HTERT RPE-1 (cell line): ENCODE measurements around the gene KCNN2.
"Not testable (repeated sequence)": the region's sequence is repeated elsewhere in the genome, so short reads cannot be mapped to it uniquely, and the experiment has no call there.

Source experiments
- in situ Hi-C: fragments of 300-500 bp; cut with MboI; formaldehyde crosslinking; loops from 4 replicates; pipeline ENCODE4 v1.14.3; 2020; ENCODE audit warnings: low sequenced_read_pairs

KCNN2 gene

DNA sequence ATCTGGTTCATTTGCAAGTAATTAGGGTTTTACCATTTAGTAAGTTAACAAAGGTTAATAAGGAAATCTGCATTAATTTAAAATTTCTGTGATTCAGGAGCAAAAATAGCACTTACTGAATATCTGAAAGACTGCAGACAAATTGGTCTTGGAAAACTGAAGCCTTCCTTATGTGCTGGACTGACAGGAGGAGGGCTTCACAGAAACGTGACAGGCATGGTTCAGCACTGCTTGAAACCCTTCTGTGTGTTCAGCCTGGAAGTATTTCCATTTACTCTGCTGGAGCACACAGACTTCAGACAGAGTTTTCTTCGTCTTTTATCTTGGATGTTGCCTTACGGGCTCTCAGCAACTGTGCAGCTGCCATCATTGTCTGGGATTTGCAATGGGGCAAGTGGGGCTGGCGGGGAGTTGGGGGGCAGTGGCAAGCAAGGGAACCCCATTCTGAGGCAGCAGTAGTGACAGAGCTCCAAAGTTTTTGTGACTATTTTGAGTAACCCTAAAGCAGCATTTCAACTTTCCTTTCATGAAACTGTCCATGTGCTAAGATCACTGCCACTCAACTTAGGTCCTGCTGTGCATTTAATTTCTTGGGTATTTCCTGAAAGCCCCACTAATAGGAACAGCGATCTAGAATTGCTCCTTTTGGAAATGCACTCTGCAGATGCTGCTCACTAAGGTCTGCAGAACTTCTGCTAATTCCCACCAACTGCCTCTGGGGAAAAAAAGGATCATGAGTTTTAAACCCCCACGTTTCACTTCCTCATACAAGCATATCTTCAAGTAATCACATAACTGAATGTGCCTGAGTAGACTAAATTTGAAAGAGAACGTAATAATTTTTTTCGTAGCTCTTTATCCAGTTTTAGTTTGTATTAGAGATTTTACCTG lies 56.6 kb downstream of the KCNN2 start:
- in situ Hi-C loops = no loop called here

DNA sequence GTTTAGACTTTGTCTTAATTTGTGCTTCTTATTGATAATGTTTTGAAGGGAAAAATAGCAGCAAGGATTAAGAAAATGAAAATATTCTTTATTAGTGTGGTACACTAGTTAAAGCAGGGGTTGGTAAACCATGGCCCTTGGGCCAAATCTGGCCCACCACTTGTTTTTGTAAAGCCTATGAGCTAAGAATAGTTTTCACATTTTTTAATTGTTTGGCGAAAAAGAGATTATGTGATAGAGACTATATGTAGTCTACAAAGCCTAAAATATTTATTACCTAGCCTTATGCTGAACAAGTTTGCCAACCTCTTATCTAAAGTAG lies 57.2 kb downstream of the KCNN2 start:
- in situ Hi-C loops = no loop called here

DNA sequence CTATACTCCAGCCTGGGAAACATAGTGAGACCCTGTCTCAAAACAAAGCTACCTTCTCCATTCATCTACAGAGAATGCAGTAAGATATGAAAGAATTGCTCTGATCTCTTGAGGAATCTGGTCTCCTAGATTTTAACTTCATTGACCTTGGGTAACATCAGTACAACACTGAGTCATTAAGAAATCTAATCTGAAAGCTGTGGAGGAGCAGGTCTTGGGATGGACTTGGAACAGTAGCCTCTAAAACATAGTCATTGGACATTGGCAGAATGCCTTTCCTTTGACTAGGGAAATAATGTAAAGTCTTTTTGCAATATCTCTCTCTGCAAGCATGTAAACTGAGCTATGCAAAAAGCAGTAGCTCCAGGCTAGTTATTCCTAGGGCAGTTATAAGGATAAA lies 58.1 kb downstream of the KCNN2 start:
- in situ Hi-C loops = no loop called here

DNA sequence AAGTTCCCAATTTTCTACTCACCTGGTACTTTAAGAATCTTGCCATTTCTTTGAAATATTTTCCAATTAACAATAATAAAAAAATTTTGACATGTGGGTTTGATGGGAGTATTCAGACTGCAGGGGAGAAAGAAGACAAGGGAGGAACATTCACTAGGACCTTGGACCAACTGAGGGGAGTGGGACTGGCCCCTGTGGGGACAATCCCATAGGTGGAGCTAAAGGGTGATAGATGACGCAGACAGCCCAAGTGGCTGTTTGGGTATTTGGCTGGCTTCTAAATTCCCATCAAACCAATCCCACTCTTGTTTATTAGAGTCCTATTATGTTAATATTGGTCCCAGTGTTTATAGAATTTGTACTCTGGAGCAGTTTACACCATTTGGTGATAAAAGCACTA lies 65.3 kb downstream of the KCNN2 start:
- in situ Hi-C loops = no loop called here

DNA sequence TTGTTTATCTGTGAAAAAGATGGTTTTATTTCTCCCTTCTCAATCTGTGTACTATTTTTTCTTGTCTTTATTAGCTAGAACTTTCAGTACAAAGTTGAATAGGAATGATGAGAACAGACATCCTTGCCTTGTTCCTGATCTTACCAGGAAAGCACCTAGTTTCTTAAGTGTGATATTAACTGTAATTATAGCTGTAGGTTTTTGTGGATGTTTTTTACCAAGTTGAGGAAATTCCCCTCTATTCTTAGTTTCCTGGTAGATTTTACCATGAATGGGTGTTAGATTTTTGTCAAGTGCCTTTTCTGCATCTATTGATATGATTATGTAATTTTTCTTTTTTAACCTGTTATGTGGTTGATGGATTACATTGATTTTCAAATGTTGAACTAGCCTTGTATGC lies 68.7 kb downstream of the KCNN2 start:
- in situ Hi-C loops = no loop called here

DNA sequence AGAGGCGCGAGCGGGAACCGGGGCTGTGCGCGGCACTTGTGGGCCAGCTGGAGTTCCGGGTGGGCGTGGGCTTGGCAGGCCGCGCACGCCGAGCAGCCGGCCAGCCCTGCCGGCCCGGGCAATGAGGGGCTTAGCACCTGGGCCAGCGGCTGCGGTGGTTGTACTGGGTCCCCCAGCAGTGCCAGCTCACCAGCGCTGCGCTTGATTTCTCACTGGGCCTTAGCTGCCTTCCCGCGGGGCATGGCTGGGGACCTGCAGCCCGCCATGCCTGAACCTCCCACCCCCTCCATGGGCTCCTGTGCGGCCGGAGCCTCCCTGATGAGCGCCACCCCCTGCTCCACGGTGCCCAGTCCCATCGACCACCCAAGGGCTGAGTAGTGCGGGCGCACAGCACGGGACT lies 70.8 kb downstream of the KCNN2 start:
- in situ Hi-C loops = not testable (repeated sequence)

DNA sequence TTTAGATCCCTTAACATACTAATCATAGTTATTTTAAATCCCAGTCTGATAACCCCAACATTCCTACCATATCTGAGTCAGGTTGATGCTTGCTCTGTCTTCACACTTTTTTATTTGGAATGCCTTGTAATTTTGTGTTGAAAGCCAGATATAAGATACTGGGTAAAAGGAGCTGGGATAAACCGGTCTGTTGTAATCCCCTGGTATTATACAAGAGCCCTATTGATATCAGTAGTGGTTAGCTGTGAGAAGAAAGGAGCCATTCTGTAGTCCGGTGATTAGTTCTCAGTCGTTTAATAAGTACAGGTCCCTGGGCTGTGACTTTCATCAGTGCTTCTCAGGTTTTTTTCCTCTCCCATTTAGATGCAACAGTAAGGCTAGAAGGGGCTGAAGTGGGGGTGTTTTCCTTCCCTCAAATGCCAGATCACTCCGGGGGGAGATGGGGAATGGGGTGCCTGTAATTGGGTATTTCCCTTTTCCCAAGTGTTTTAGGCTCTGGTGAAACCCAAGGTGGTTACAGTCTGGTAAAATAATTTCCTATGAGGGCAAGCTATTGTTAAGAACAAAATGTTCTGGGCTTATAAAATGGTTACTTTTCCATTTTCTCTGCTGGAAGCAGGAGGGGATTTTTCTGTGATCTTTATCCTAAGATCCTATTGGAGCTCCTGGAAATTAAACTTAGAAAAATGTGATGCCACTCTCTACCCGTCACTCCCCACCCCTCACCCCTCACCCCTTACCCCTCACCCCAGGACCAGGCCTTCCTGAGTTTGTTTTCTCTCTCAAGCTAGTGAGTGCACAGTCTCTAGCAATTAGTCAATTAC lies 72.7 kb downstream of the KCNN2 start:
- in situ Hi-C loops = no loop called here

DNA sequence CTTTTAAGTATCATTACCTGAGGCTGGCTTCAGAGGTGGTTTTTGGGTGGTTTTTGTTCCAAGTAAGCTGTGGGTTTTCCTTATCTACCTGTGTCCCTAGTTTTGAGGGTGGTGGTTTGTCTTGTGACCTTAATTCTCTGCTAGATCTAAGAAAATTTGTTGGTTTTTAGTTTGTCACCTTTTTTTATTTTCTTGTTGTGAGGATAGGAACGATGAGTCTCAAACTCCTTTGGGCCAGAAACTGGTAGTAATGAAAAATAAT lies 73.3 kb downstream of the KCNN2 start:
- in situ Hi-C loops = no loop called here

DNA sequence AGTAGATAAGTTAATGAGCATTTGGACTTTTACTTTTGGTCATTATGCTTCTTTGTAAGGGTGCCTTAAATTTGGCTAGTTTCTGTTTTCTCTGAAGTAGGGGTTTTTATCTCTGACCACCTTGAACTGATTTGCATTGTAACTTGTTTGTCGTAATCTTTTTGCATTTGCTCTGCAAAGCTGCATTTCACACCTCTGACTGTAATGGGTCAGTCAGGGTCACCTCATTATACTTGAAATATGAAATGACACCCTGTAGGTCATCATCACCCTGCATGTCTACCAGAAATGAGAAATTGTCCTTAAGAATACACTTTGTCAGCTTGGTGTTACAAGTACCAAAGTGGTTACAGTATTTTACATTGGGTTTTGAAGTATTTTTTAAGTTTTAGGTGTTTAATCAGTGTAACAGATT lies 74.0 kb downstream of the KCNN2 start:
- in situ Hi-C loops = no loop called here

DNA sequence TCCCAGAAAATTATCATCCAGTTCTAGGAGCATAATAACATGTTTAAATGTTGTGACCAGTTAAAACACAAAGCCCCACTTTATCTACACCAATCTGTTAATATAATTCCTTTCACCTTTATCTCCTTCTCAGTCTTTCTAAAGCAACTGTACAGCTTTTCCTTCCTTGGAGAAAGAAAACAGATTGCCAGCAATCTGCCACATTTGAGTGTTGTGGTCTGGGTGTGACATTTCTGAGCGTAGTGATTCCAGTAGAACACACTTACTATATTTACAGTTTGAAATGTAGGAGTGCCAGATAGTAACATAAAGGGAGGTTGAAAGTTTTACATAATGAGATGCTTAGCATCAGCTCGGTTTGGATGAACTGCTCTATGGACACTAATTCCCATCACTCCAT lies 76.1 kb downstream of the KCNN2 start:
- in situ Hi-C loops = no loop called here

DNA sequence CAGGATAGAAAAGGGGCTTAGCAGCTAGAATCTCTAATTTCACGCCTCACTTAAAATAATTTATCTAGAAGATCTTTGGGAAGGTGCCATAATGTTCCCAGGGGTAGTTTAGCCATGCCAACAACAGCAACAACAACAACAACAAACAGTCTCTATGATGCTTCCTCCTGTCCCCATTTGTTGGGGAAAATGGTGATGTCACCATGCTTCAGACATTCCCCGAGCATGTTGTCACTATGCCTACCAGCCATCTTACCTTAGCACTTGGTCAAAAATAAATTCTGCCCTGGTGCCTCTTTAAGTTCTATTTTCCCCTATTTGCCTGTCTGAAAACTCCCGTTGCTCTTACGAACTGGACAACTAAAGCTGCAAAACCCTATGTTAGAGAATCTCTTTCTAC lies 76.6 kb downstream of the KCNN2 start:
- in situ Hi-C loops = no loop called here

DNA sequence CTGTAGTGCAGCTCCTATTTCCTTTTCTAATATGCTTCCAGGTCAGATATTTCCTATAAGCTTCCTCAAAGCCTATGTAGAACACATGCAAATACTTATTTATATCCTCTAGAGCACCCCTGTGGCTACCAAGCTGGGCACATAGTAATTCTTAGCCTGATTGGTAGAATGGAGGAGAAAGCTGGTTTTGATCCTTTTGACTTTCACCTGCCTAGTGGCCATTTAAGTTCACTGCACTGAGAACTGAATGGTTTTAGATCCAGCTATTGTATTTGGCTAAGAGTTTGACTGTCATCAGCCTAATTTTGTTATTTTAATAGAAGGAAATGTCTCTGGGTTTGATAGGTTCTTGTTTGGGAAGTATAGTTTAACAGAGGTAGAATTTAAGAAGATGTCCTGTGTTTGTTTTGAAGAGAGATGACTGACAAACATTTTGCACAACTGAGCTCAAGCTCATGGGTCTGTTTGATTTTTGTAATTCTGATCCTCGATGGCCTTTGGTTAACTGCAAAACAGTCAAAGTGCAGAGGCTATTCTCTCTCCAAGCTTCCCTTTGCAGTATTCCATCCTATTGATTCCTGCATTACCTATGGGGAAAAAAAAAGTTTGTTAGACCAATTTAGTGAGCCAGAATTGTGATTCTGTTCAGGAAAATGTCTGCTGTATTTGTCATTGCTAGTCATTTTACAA lies 85.4 kb downstream of the KCNN2 start:
- in situ Hi-C loops = no loop called here

DNA sequence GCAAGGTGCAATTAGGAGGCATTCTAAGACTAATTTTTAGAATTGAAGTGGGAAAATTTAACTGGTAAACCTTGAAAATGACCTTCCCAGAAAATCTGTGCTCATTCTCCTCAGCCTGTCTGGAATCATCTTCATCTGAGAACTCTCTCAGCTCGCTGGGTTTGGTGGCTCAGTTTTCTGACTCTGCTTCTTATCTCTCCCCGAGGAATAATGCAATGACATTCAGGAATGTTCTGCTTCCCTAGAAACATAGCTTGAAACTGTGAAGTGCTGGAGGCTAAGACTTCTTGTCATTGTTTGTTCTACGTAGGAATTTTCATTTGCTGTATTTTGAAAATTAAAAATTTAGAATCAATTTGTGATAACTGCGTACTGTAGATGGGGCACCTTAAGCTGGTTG lies 86.6 kb downstream of the KCNN2 start:
- in situ Hi-C loops = no loop called here

DNA sequence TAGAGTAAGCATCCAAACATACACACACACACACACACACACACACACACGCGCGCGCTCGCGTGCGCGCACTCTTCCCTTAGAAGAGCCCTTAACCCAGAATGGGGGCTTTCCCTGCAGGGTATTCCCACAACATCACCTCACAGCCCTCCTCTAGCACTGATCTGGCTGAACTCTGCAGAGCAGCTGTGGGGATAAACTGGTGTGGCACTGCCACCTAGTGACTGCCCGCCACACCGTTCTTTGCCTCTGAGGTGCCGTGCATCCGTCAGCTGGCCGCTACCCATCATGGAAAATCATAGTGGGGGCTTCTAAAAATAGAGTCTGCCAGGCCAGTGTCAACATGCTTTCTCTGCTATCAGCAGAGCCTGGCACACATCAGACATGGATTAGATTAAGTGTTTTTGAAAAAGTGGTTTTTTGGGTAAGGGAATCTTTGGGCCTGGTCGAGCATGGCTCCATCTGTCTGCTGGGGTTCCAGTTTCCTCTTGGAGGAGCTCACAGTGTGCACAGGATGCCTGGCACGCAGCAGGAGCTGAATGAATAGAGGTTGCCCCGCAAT lies 88.1 kb downstream of the KCNN2 start:
- in situ Hi-C loops = no loop called here

DNA sequence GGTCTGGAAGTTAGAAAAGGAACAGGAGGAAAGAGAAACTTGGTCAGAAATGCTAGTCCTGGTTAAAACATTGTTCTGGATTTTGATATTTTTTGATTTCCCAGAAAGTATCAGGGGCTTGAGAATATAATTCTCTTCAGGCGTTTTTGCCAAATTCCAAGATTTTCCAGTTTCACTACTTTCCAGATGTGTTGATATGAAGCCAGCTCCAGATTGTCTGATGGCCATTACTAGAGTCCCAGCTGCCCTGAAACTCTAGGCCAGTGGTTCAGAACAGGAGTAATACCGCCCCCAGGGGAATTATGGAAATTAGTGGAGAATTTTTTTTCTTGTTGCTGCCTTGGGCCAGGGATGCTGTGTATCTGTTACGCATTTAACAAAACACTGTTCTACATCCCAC lies 88.6 kb downstream of the KCNN2 start:
- in situ Hi-C loops = no loop called here

DNA sequence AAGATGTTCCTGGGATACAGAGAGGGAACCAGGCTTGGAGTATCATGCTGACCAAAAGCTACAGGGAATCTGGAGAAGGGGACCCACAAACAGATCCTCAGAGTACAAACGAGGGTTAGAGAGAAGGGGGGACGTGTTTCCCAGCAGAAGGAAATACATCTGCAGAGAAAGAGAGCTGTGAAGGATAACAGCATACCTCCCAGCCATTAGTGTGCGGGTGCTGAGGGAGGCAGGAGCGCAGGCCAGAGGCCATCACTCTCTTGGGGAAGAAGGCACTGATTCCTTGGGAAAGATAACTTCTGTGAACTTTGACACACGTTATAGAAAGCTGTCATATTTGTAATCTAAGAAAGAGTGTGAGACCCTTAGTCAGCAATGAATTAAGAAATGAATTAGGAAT lies 96.9 kb downstream of the KCNN2 start:
- in situ Hi-C loops = no loop called here

DNA sequence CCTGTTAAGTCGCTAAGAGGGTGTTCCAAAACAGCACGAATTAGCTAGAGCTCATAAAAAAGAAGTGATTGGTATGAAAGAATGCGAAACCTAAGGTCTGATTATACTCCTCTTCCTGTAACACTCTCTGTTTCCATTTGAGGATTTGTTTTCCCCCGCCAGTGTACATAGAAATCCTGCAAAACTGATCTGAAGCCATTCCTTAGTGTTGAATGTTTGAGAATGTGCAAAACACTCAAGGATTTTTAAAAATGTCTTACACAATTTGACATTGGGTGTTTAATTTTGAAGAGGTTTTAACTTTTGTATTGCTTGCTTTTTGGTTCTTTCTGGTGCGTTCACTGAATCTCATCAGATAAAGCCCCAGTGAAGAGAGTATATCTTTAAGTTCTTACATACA lies 105.3 kb downstream of the KCNN2 start:
- in situ Hi-C loops = no loop called here

DNA sequence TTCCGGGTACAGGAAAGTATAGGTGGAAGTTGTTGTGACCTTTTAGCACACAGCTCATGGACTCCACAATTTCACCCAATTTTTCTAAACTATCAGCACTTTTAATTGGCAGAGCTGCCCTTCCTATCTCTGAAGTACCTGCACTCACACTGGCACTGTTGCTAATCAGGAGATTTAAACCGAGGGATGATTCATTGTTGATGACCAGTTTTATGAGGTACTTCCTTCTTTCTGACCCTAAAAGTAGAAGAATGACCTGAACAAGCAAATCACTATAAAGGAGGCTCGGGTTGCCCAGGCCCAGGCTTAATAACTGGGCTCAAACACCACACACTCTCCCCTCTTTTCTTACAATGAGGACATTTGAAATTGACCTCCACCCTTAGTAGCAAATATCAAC lies 105.9 kb downstream of the KCNN2 start:
- in situ Hi-C loops = no loop called here

DNA sequence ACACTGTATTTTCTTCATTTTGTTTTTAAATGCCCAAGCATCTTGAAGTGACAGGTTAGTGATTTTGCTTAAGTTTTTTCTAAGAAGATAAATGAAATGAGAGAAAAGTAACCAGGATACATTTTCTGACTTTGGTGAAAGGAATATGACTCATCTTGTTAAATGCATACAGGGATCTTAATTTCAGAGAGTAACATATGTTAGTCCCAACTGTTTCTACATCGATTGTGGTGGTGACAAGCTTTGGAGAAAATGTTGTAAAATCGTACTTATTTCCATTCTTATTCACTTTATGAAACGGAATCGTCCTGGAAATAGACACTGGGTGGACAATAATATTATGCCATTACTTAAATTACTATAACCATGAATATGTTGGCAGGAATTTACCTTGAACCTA lies 107.5 kb downstream of the KCNN2 start:
- in situ Hi-C loops = no loop called here

DNA sequence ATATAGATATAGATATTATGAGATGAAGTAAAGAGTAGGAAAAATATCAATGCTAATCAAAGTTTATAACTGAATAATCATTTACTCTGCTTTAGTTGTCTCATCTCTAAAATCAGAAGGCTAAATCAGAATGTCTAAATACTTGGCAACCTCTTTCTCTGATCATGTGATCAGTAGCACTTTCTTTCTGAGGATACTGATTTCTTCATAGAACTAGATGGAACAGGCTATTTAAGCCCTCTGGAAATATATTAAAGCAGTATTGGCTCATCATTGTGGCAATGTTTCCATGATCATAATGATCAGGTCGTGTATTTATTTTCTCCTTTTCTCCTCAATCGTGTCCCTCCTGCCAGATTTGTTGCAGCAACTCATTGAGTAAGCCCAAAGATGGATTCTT lies 109.7 kb downstream of the KCNN2 start:
- in situ Hi-C loops = no loop called here

DNA sequence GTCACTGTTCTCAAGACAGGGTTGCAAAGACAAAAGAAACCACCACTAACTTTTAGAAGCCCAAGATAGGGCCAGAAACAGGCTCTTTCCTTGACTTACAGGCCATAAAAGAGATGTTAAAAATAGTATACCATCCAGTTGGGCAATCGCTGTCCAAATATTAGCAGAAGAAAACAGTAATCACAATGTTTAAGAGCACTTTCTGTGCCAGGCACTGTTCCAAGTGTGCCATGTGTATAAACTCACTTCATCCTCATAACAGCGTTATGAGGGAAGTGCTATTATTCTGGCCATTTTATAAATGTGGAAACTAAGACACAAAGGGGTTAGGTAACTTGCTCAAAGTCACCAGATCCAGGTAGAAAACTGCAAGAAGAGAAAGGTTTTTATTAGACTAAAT lies 111.7 kb downstream of the KCNN2 start:
- in situ Hi-C loops = no loop called here

DNA sequence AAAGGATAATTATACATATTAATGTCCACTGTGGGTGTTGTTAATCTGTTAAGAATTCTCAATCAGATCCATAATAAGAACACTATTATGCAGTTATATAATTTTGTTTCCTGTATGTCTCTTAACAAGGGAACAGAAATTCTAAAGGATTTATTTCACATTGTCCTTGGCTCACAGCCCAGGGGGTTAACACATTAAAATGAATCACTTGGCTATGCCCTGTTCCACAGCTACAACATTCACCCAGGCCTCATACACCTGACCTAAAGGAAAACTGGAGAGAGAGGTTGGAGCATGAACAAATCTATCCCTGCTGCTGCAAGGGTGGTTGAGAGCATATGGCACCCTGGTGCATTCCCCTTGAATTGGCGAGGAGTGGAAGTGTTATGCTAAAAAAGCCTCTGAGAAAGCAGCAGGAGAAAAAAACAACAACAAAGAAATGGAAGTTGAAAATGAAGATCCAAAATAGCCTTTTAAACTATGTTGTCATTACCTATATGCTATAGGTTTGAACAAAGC lies 116.0 kb downstream of the KCNN2 start:
- in situ Hi-C loops = no loop called here
